Panc1 (cell line): ENCODE results near the gene NUP98.

Source experiments
- CTCF ChIP-seq: fragments of 450-650 bp; IDR thresholded peaks from 2 replicates; pipeline ENCODE4 v1.5.1; 2017; ENCODE audit warnings: mild to moderate bottlenecking
- POLR2AphosphoS5 ChIP-seq: IDR thresholded peaks from 2 replicates; pipeline ENCODE4 v1.6.1; 2012; ENCODE audit warnings: mild to moderate bottlenecking, low read depth, low read length, moderate library complexity
- REST ChIP-seq, 2 experiments: IDR thresholded peaks; 2 replicates each; pipeline ENCODE4 v1.6.1; 2011 to 2012; ENCODE audit warnings: low read depth in 2 of 2, control low read depth in 1 of 2, low read length in 1 of 2, mild to moderate bottlenecking in 1 of 2, moderate library complexity in 1 of 2; ENCODE audit not compliant: insufficient read depth in 1 of 2
- SIN3A ChIP-seq: IDR thresholded peaks from 2 replicates; pipeline ENCODE4 v1.6.1; 2012; ENCODE audit warnings: low read depth, mild to moderate bottlenecking, low read length, moderate library complexity, borderline replicate concordance; ENCODE audit not compliant: insufficient read depth
- TCF7L2 ChIP-seq: IDR thresholded peaks from 2 replicates; pipeline ENCODE4 v1.6.1; 2011; ENCODE audit warnings: mild to moderate bottlenecking, low read depth, low read length, inconsistent platforms

- TF ChIP-seq POLR2AphosphoS5 (peak; percentile 87), CTCF (peak; percentile 100), REST (IDR thresholded peaks at IDR 0.05; ENCODE audit: insufficient read depth in 1 of 2, low read depth in 2 of 2, low read length in 1 of 2) (0 out of 4 replicates have a peak, but pooled peaks of 1 of the 2 experiments have one; percentile 45), TCF7L2 (no peak), SIN3A (no peak)
Observed at GRCh38 chr11:3841426-3842350, 44.3 kb upstream of the NUP98 start.
